GM19193 (cell line): ENCODE data around the gene CASKIN1.

Experiments used
- POLR2A ChIP-seq: IDR thresholded peaks from 4 replicates; pipeline ENCODE4 v1.6.1; 2011; ENCODE audit not compliant: insufficient read depth, insufficient read length; ENCODE audit errors: extremely low read depth

Gene CASKIN1

GRCh38 chr16:2233872-2234812, 37.7 kb upstream of the CASKIN1 start:
- no peak for TF ChIP-seq POLR2A

- peak; percentile 15 for TF ChIP-seq POLR2A
These were observed 36.8 kb upstream of the CASKIN1 start for GRCh38 chr16:2233046-2233775.

GRCh38 chr16:2232094-2232990, 35.9 kb upstream of the CASKIN1 start:
- no peak for TF ChIP-seq POLR2A

GRCh38 chr16:2231016-2231931, 34.9 kb upstream of the CASKIN1 start:
- no peak for TF ChIP-seq POLR2A

GRCh38 chr16:2230376-2230775, 34.0 kb upstream of the CASKIN1 start:
- no peak for TF ChIP-seq POLR2A

GRCh38 chr16:2229632-2230250, 33.3 kb upstream of the CASKIN1 start:
- TF ChIP-seq POLR2A: no peak

- no peak for TF ChIP-seq POLR2A
These were observed 32.7 kb upstream of the CASKIN1 start for GRCh38 chr16:2229091-2229490.

- TF ChIP-seq POLR2A: no peak
These were observed 31.9 kb upstream of the CASKIN1 start for GRCh38 chr16:2228161-2228824.

GRCh38 chr16:2226918-2227317, 30.5 kb upstream of the CASKIN1 start:
- no peak for TF ChIP-seq POLR2A

- no peak for TF ChIP-seq POLR2A
These were observed 29.9 kb upstream of the CASKIN1 start for GRCh38 chr16:2226245-2226793.

- TF ChIP-seq POLR2A: no peak
These were observed 27.6 kb upstream of the CASKIN1 start for GRCh38 chr16:2223942-2224486.

GRCh38 chr16:2223221-2223941, 27.0 kb upstream of the CASKIN1 start, which contains the start of gene E4F1:
Gene E4F1 (plus strand): TSS chr16:2223591. CDS start chr16:2223614, 23 bp downstream.
- TF ChIP-seq POLR2A: peak; percentile 98
